ENCODE measurements around the gene ABCC8. TPM values are rescaled to one million over a fixed set of nuclear protein-coding genes. Genes with fewer than 3 reads are reported as not detected.

The ABCC8 gene
- total RNA-seq, 1 experiment from 2014 or later: not detected

DNA sequence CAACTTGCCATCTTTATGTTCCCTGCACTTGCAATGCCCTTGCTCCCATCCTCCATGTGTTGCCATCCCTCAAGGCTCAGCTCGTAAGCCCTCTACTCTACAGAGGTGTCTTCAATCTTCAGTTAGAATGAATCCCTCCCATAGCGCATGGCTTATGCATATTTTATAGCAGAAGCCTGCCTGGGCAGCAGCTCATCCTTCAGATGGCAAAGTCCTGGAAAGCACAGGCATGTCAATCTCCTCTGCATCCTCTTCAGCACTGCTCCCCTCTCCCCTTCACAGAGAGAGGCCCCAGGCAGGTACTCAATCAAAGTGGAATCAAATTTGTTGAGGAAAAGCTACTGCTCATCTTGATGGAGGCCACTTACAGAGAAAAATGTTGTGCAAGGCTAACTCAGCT is 31.1 kb upstream of the ABCC8 start:
- no TSS peak for BruUV-seq (replicated peaks)
- no peak for DNase-seq (ENCODE audit: low spot score)
- no peaks in the 10 kb centered on the region for H3K36me3 ChIP-seq (ENCODE audit: insufficient read depth, low read length, poor library complexity, severe bottlenecking)
- intact Hi-C loops (cut with micrococcal nuclease; ENCODE audit: unreplicated experiment): no loop called here
- H3K9me3 ChIP-seq (ENCODE audit: low read depth, low read length, poor library complexity, severe bottlenecking): no peaks in the 10 kb centered on the region
- H3K27ac ChIP-seq (ENCODE audit: low read depth, low read length, poor library complexity, severe bottlenecking): no peak overlapping the region
- no peaks in the 10 kb centered on the region for H3K4me1 ChIP-seq (ENCODE audit: insufficient read depth, low read length, poor library complexity, severe bottlenecking)
- ChIA-PET POLR2A (ENCODE audit: low non-redundant PET) (no interaction called here), CTCF (interaction anchor here (0.7 kb wide), 1 partner anchor 124 kb away, joined by 3 read pairs; no protein-coding TSS in a partner anchor)
- no peak for TF ChIP-seq EZH2 (IDR thresholded peaks at IDR 0.05; ENCODE audit: borderline replicate concordance, low read depth, low read length, poor library complexity, severe bottlenecking)
- TF ChIP-seq, protein P1, sequence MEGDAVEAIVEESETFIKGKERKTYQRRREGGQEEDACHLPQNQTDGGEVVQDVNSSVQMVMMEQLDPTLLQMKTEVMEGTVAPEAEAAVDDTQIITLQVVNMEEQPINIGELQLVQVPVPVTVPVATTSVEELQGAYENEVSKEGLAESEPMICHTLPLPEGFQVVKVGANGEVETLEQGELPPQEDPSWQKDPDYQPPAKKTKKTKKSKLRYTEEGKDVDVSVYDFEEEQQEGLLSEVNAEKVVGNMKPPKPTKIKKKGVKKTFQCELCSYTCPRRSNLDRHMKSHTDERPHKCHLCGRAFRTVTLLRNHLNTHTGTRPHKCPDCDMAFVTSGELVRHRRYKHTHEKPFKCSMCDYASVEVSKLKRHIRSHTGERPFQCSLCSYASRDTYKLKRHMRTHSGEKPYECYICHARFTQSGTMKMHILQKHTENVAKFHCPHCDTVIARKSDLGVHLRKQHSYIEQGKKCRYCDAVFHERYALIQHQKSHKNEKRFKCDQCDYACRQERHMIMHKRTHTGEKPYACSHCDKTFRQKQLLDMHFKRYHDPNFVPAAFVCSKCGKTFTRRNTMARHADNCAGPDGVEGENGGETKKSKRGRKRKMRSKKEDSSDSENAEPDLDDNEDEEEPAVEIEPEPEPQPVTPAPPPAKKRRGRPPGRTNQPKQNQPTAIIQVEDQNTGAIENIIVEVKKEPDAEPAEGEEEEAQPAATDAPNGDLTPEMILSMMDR (conservative IDR thresholded peaks at IDR 0.05; ENCODE audit: low read depth, low read length): no peak
- H3K4me3 ChIP-seq (ENCODE audit: low read depth, low read length, poor library complexity, severe bottlenecking): no peak overlapping the region
- no peaks in the 10 kb centered on the region for H3K27me3 ChIP-seq (replicated peaks; ENCODE audit: insufficient read depth, low read depth, low read length, poor library complexity)

DNA sequence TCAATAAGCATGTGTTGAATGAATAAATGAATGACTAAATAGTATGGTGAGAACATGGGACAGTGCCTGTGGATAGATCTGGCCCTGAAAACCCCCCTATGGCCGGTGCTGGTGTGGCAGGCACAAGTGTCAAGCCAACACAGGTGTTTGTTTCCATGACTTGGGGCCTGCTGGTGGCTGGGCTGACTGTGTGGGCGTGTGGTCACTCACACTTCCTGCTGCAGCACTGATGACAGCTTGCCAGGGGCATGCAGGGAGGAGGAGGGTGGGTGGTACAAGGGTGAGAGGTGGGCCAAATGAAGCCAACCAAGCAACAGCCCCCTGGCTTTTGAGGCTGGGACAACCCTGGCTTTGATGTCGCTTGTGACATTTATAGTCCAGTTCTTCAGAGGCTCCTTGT is 30.3 kb upstream of the ABCC8 start:
- intact Hi-C loops (cut with micrococcal nuclease; ENCODE audit: unreplicated experiment): no loop called here
- Histone ChIP-seq H3K4me3 (ENCODE audit: low read depth, low read length, poor library complexity, severe bottlenecking) (no peak overlapping the region), H3K27me3 (replicated peaks; ENCODE audit: insufficient read depth, low read depth, low read length, poor library complexity) (no peaks in the 10 kb centered on the region), H3K27ac (ENCODE audit: low read depth, low read length, poor library complexity, severe bottlenecking) (no peak overlapping the region), H3K9me3 (ENCODE audit: low read depth, low read length, poor library complexity, severe bottlenecking) (no peaks in the 10 kb centered on the region), H3K4me1 (ENCODE audit: insufficient read depth, low read length, poor library complexity, severe bottlenecking) (no peaks in the 10 kb centered on the region), H3K36me3 (ENCODE audit: insufficient read depth, low read length, poor library complexity, severe bottlenecking) (no peaks in the 10 kb centered on the region)
- TF ChIP-seq, protein P1 (conservative IDR thresholded peaks at IDR 0.05; ENCODE audit: low read depth, low read length): no peak
- no peak for TF ChIP-seq EZH2 (IDR thresholded peaks at IDR 0.05; ENCODE audit: borderline replicate concordance, low read depth, low read length, poor library complexity, severe bottlenecking)
- BruUV-seq (replicated peaks): no TSS peak
- no peak for DNase-seq (ENCODE audit: low spot score)
- POLR2A ChIA-PET (ENCODE audit: low non-redundant PET): interaction anchor here (0.6 kb wide), 1 partner anchor 574 kb away, joined by 3 read pairs; no protein-coding TSS in a partner anchor
- CTCF ChIA-PET: no interaction called here

DNA sequence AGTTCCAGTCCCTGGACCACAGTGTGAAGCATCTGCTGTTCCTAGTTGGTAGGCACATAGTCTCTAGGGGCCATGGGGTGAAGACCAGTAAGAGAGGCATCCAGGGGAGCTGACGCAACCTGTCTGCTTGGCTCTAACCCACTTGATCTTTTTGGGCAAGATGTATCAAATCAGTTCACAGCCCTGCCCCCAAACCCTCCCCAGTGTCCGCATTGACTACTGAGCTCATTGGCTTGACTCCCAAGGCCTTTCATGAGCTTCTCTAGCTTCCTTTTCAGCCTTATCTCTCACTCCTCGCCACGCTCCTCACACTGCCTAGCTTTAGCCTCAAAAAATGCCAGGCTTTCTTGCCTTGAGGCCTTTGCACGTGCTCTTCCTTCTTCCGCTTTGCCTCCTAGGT is 29.7 kb upstream of the ABCC8 start:
- DNase-seq (ENCODE audit: low spot score): no peak
- Histone ChIP-seq H3K4me3 (ENCODE audit: low read depth, low read length, poor library complexity, severe bottlenecking) (no peak overlapping the region), H3K36me3 (ENCODE audit: insufficient read depth, low read length, poor library complexity, severe bottlenecking) (no peaks in the 10 kb centered on the region), H3K27me3 (replicated peaks; ENCODE audit: insufficient read depth, low read depth, low read length, poor library complexity) (no peaks in the 10 kb centered on the region), H3K27ac (ENCODE audit: low read depth, low read length, poor library complexity, severe bottlenecking) (no peak overlapping the region), H3K9me3 (ENCODE audit: low read depth, low read length, poor library complexity, severe bottlenecking) (no peaks in the 10 kb centered on the region), H3K4me1 (ENCODE audit: insufficient read depth, low read length, poor library complexity, severe bottlenecking) (no peaks in the 10 kb centered on the region)
- CTCF ChIA-PET: no interaction called here
- intact Hi-C loops (cut with micrococcal nuclease; ENCODE audit: unreplicated experiment): no loop called here
- BruUV-seq (replicated peaks): no TSS peak
- POLR2A ChIA-PET (ENCODE audit: low non-redundant PET): interaction anchor here (0.6 kb wide), 1 partner anchor 573 kb away, joined by 3 read pairs; no protein-coding TSS in a partner anchor
- TF ChIP-seq EZH2 (IDR thresholded peaks at IDR 0.05; ENCODE audit: borderline replicate concordance, low read depth, low read length, poor library complexity, severe bottlenecking): no peak
- TF ChIP-seq, protein P1 (conservative IDR thresholded peaks at IDR 0.05; ENCODE audit: low read depth, low read length): no peak
